Prostate gland (tissue), 2 donors: Measurements from ENCODE around the gene OXLD1.

ENCODE experiments used
- POLR2A ChIP-seq: fragments of 450-650 bp; IDR thresholded peaks from one replicate; pipeline ENCODE4 v1.6.1; 2016; ENCODE audit warnings: antibody characterized with exemption, mild to moderate bottlenecking
- TF ChIP-seq, protein P1 (sequence below), 4 experiments: fragments of 200-600 bp in 2 of 4; fragments of 450-650 bp in 2 of 4; sonication (generic) in 2 of 4; IDR thresholded peaks; 1 replicate in 3 of 4; 2 replicates in 1 of 4; pipeline ENCODE4 v1.5.1; 2016 to 2019; ENCODE audit warnings: antibody characterized with exemption in 4 of 4, mild to moderate bottlenecking in 2 of 4, moderate library complexity in 2 of 4

DNA sequence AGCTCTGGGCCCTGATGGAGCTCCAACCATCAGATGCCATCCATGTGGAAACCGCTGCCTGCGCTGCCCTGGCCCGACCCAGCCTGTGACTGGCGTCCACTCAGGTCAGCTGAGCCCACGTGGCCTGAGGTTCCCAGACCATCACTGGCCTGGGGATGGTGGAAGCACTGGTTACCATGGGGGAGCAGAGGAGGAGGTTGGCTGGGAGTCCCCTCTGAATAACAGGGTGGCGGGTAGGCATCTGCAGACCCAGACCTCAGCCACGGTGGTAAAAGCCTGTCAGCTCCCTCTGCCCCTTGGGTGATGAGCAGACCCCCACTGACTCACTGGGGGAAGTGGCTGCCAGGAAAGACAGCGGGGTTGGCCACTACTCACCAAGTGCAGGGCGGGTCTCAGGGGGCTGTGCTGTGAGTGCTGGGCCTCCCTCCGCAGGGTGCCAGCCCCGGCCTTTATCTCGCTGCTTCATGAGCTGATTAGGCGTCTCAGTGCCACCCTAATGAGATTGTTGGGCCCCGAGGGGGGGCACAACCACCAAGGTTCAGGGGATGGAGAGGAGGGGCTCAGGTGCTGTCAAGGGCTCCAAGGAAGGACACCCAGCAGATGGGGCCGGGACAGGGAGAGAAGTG, 10.2 kb downstream of the OXLD1 start, which contains the start of gene PDE6G:
- TF ChIP-seq, protein P1, sequence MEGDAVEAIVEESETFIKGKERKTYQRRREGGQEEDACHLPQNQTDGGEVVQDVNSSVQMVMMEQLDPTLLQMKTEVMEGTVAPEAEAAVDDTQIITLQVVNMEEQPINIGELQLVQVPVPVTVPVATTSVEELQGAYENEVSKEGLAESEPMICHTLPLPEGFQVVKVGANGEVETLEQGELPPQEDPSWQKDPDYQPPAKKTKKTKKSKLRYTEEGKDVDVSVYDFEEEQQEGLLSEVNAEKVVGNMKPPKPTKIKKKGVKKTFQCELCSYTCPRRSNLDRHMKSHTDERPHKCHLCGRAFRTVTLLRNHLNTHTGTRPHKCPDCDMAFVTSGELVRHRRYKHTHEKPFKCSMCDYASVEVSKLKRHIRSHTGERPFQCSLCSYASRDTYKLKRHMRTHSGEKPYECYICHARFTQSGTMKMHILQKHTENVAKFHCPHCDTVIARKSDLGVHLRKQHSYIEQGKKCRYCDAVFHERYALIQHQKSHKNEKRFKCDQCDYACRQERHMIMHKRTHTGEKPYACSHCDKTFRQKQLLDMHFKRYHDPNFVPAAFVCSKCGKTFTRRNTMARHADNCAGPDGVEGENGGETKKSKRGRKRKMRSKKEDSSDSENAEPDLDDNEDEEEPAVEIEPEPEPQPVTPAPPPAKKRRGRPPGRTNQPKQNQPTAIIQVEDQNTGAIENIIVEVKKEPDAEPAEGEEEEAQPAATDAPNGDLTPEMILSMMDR (IDR thresholded peaks at IDR 0.05): no peak
- no peak for TF ChIP-seq POLR2A
